ENCODE measurements around the gene LRRC30. TPM values are rescaled to one million over a fixed set of nuclear protein-coding genes. Genes with fewer than 3 reads are reported as not detected.

Gene LRRC30
- total RNA-seq, result not detected
- polyA plus RNA-seq, result not detected

DNA sequence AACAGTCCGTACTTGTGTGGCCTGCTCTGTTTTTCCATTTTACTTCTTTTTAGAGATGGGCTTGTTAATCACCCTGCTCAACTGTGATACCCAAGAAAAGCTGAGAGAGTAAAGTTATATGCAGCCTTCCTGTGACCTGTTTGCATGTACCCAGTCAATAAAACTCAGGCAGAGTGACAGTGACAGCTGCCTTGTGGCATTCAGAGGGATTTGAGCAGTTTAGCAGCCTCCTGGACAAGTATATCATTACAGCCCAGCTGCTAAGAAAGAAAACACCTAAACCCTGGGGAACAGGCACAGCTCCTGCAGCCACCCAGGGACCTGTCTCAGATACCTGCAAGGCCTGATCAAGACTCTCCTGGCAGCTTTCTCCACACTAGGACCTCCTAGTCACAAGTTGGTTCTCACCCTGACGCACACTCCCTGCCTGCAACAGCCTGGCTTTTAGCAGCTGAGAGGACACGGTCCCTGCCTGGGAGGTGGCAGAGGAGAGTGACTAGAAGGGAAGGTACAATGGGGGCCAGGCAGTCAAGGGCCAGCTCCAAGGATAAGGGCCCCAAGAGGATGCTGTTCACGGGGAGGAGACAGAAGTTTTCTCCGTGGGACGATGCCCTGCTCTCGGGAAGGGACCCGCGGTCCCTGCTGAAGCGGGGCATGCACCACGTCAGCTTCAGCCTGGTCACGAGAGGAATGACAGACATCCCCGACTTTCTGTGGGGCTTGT is at the start of gene LRRC30:
TSS of gene LRRC30 (plus strand) at position 464 of the 724 bp plus-strand sequence. CDS start at position 514, 50 bp downstream.
- peaks cover 0 to 9% (median 0%) of the 10 kb centered on the region in 7 donors for H3K9me3 Mint-ChIP-seq
- Histone ChIP-seq H3K4me3 (ENCODE audit: low read depth, low read length) (no peak within 1 kb of the TSS), H3K4me1 (ENCODE audit: control insufficient read depth, insufficient read depth, low read length, poor library complexity, severe bottlenecking) (no peaks in the 10 kb centered on the region), H3K27ac (ENCODE audit: insufficient read depth, low read length, poor library complexity, severe bottlenecking) (no peak within 1 kb of the TSS), H3K36me3 (ENCODE audit: control insufficient read depth, insufficient read depth, low read length) (no peaks in the 10 kb centered on the region), H3K9me3 (ENCODE audit: control insufficient read depth in 2 of 2, low read length in 2 of 2) (no peaks in the 10 kb centered on the region), H3K27me3 (ENCODE audit: control insufficient read depth, insufficient read depth, low read length) (no peaks in the 10 kb centered on the region)
- H3K36me3 Mint-ChIP-seq, result no peaks in the 10 kb centered on the region
- H3K27me3 Mint-ChIP-seq, result no peaks in the 10 kb centered on the region
- H3K4me1 Mint-ChIP-seq, result no peaks in the 10 kb centered on the region
- DNase-seq (no peak), ATAC-seq (ENCODE audit: low read depth in 2 of 2) (no peak)
- no peak within 1 kb of the TSS for H3K4me3 Mint-ChIP-seq
- H3K27ac Mint-ChIP-seq, result no peak within 1 kb of the TSS

DNA sequence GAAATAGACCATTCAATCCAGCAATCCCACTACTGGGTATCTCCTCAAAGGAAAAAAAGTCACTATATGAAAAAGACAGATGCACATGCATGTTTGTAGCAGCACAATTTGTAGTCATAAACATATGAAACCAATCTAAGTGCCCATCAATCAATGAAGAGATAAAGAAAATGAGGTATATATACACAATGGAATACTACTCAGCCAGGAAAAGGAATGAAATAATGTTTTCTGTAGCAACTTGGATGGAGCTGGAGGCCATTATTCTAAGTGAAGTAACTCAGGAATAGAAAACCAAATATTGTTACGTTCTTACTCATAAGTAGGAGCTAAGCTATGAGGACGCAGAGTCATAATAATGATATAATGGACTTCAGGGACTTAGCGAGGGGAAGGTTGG is 45.2 kb upstream of the LRRC30 start:
- no peaks in the 10 kb centered on the region for H3K4me1 Mint-ChIP-seq
- ATAC-seq (ENCODE audit: low read depth in 2 of 2) (no peak), DNase-seq (no peak)
- Histone ChIP-seq H3K27ac (ENCODE audit: insufficient read depth, low read length, poor library complexity, severe bottlenecking) (no peak overlapping the region), H3K36me3 (ENCODE audit: control insufficient read depth, insufficient read depth, low read length) (no peaks in the 10 kb centered on the region), H3K27me3 (ENCODE audit: control insufficient read depth, insufficient read depth, low read length) (no peaks in the 10 kb centered on the region), H3K4me1 (ENCODE audit: control insufficient read depth, insufficient read depth, low read length, poor library complexity, severe bottlenecking) (no peaks in the 10 kb centered on the region), H3K9me3 (ENCODE audit: control insufficient read depth in 2 of 2, low read length in 2 of 2) (no peaks in the 10 kb centered on the region), H3K4me3 (ENCODE audit: low read depth, low read length) (no peak overlapping the region)
- no peak overlapping the region for H3K27ac Mint-ChIP-seq
- peaks cover 5 to 17% (median 7%) of the 10 kb centered on the region in 7 donors for H3K9me3 Mint-ChIP-seq
- H3K36me3 Mint-ChIP-seq, result no peaks in the 10 kb centered on the region
- no peak overlapping the region for H3K4me3 Mint-ChIP-seq
- no peaks in the 10 kb centered on the region for H3K27me3 Mint-ChIP-seq

DNA sequence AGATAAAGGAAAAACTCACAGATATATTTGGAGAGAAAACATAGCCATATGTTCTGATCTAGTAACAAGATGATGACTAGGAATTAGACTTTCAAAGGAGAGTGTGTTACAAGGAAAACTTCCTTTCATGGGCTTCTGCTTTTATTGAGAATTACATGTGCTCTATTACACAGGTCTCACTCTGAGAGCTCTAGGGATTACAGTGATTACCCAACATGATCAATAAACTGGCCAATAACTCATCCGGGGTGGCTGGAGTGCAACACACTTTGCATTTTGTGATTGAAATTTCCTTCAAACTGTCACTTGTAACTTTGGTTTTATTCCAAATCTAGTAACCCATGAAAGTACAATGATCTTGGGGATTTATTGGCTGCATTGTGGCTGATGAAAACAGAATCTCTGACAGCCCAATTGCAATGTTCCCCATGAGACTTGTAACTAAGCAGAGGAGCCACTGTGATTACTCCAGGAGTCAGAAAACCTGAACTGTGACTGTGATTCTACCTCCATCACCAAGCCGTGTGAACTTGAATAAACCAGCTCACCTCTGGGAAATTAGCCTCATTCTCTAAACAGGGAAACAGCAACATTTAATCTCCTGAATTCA is 40.2 kb upstream of the LRRC30 start:
- H3K36me3 Mint-ChIP-seq, result no peaks in the 10 kb centered on the region
- DNase-seq, result no peak

DNA sequence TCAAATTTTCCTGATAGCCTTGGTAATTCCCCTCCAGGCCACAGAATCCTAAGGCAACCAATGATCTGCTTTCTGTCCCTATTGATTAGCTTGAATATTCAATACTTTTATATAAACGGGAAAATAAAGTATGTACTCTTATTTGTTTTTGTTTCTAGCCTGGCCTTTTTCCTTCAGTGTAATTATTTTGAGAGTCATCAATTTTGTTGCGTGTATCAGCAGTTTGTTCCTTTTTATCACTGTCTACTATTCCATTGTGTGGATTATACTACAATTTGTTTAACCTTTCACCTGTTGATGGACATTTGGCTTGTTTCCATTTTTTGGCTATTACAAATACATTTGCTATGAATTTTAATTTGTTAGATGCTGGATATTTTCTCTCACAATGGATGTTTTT is 39.2 kb upstream of the LRRC30 start:
- peaks cover 0 to 6% (median 1%) of the 10 kb centered on the region in 7 donors for H3K9me3 Mint-ChIP-seq
- H3K9me3 ChIP-seq (ENCODE audit: control insufficient read depth in 2 of 2, low read length in 2 of 2), result no peaks in the 10 kb centered on the region
- H3K4me1 Mint-ChIP-seq, result no peaks in the 10 kb centered on the region
- no peak overlapping the region for H3K4me3 ChIP-seq (ENCODE audit: low read depth, low read length)
- H3K4me3 Mint-ChIP-seq, result no peak overlapping the region
- H3K27ac ChIP-seq (ENCODE audit: insufficient read depth, low read length, poor library complexity, severe bottlenecking), result no peak overlapping the region
- H3K27me3 ChIP-seq (ENCODE audit: control insufficient read depth, insufficient read depth, low read length), result no peaks in the 10 kb centered on the region
- DNase-seq (no peak), ATAC-seq (ENCODE audit: low read depth in 2 of 2) (no peak)
- no peaks in the 10 kb centered on the region for H3K36me3 ChIP-seq (ENCODE audit: control insufficient read depth, insufficient read depth, low read length)
- no peaks in the 10 kb centered on the region for H3K27me3 Mint-ChIP-seq
- H3K36me3 Mint-ChIP-seq, result no peaks in the 10 kb centered on the region
- H3K4me1 ChIP-seq (ENCODE audit: control insufficient read depth, insufficient read depth, low read length, poor library complexity, severe bottlenecking), result no peaks in the 10 kb centered on the region
- H3K27ac Mint-ChIP-seq, result no peak overlapping the region

More for the DNA sequence above, 40.2 kb upstream of the LRRC30 start:
- ATAC-seq (ENCODE audit: low read depth in 2 of 2), result no peak
- Mint-ChIP-seq H3K4me1 (no peaks in the 10 kb centered on the region), H3K4me3 (no peak overlapping the region), H3K27ac (no peak overlapping the region), H3K27me3 (no peaks in the 10 kb centered on the region), H3K9me3 (peaks cover 1 to 8% (median 5%) of the 10 kb centered on the region in 7 donors)
- H3K4me1 ChIP-seq (ENCODE audit: control insufficient read depth, insufficient read depth, low read length, poor library complexity, severe bottlenecking), result no peaks in the 10 kb centered on the region
- H3K27me3 ChIP-seq (ENCODE audit: control insufficient read depth, insufficient read depth, low read length), result no peaks in the 10 kb centered on the region
- no peak overlapping the region for H3K27ac ChIP-seq (ENCODE audit: insufficient read depth, low read length, poor library complexity, severe bottlenecking)
- no peaks in the 10 kb centered on the region for H3K36me3 ChIP-seq (ENCODE audit: control insufficient read depth, insufficient read depth, low read length)
- no peak overlapping the region for H3K4me3 ChIP-seq (ENCODE audit: low read depth, low read length)
- no peaks in the 10 kb centered on the region for H3K9me3 ChIP-seq (ENCODE audit: control insufficient read depth in 2 of 2, low read length in 2 of 2)

DNA sequence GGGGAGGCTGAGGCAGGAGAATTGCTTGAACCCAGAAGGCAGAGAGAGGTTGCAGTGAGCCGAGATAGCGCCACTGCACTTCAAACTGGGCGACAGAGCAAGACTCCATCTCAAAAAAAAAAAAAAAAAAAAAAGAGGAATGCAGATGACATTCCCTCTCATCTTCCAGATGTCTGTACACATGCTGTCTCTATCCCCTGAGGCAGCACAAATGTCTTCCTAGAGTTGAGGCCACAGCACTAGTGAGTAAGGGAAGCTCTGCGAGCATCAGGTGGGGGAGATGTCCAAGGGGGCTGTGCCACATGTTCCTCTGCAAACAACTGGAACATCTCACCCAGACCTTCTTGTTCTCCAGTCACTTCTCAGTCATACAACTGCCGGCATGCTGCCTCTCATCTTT is 35.6 kb upstream of the LRRC30 start:
- H3K4me3 ChIP-seq (ENCODE audit: low read depth, low read length), result no peak overlapping the region
- H3K27me3 Mint-ChIP-seq, result no peaks in the 10 kb centered on the region
- no peak overlapping the region for H3K27ac Mint-ChIP-seq
- H3K9me3 Mint-ChIP-seq, result peaks cover 0 to 8% (median 2%) of the 10 kb centered on the region in 7 donors
- no peaks in the 10 kb centered on the region for H3K36me3 ChIP-seq (ENCODE audit: control insufficient read depth, insufficient read depth, low read length)
- no peaks in the 10 kb centered on the region for H3K27me3 ChIP-seq (ENCODE audit: control insufficient read depth, insufficient read depth, low read length)
- ATAC-seq (ENCODE audit: low read depth in 2 of 2), result no peak
- no peaks in the 10 kb centered on the region for H3K4me1 ChIP-seq (ENCODE audit: control insufficient read depth, insufficient read depth, low read length, poor library complexity, severe bottlenecking)
- no peak for DNase-seq
- no peaks in the 10 kb centered on the region for H3K9me3 ChIP-seq (ENCODE audit: control insufficient read depth in 2 of 2, low read length in 2 of 2)
- no peak overlapping the region for H3K4me3 Mint-ChIP-seq
- H3K27ac ChIP-seq (ENCODE audit: insufficient read depth, low read length, poor library complexity, severe bottlenecking), result no peak overlapping the region
- H3K36me3 Mint-ChIP-seq, result no peaks in the 10 kb centered on the region
- H3K4me1 Mint-ChIP-seq, result no peaks in the 10 kb centered on the region

DNA sequence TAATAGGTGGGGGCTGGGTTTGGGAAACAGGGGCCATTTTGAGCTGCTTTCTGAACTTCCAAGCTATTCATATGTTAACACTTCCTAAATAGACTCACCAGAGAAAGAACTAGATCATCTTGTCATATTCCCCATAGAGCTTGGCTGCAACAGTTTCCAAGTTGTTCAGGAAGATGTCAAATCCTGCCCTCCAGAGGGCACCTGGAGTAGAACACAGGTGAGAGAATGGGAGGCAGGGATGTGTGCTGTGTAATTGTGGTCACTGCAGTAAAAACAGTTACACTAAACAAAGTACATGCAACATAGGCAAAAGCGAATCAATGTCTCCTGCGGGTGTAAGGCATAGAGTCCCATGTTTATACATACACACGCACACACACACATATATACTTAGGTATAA is 34.5 kb upstream of the LRRC30 start:
- Mint-ChIP-seq H3K4me3 (no peak overlapping the region), H3K27me3 (no peaks in the 10 kb centered on the region), H3K36me3 (no peaks in the 10 kb centered on the region), H3K27ac (no peak overlapping the region), H3K4me1 (no peaks in the 10 kb centered on the region), H3K9me3 (peaks cover 0 to 8% (median 1%) of the 10 kb centered on the region in 7 donors)
- H3K4me1 ChIP-seq (ENCODE audit: control insufficient read depth, insufficient read depth, low read length, poor library complexity, severe bottlenecking), result no peaks in the 10 kb centered on the region
- ATAC-seq (ENCODE audit: low read depth in 2 of 2) (no peak), DNase-seq (no peak)
- H3K9me3 ChIP-seq (ENCODE audit: control insufficient read depth in 2 of 2, low read length in 2 of 2), result no peaks in the 10 kb centered on the region
- no peaks in the 10 kb centered on the region for H3K27me3 ChIP-seq (ENCODE audit: control insufficient read depth, insufficient read depth, low read length)
- H3K36me3 ChIP-seq (ENCODE audit: control insufficient read depth, insufficient read depth, low read length), result no peaks in the 10 kb centered on the region
- no peak overlapping the region for H3K27ac ChIP-seq (ENCODE audit: insufficient read depth, low read length, poor library complexity, severe bottlenecking)
- no peak overlapping the region for H3K4me3 ChIP-seq (ENCODE audit: low read depth, low read length)

DNA sequence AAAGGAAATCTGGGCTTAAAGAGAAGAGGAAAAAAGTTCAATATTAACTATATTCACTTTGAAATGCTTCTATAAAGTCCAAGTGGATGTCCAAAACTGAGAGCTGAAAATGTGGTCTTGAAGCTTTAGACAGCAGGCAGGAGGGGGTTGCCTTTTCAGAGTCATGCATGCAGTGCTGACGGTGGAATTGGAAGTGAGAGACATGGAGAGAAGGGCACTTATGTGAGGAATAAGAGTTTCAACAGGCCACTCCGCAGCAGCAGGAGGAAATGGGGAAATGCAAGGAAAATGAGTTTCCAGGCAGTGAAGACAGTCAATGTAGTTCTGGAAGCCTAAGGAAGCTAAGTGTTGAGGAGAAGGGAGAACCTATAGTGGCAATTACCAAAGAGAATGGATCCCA is 33.0 kb upstream of the LRRC30 start:
- Mint-ChIP-seq H3K36me3 (no peaks in the 10 kb centered on the region), H3K4me3 (no peak overlapping the region), H3K27ac (no peak overlapping the region), H3K9me3 (peaks cover 0 to 4% (median 1%) of the 10 kb centered on the region in 7 donors), H3K4me1 (no peaks in the 10 kb centered on the region), H3K27me3 (no peaks in the 10 kb centered on the region)
- Histone ChIP-seq H3K4me3 (ENCODE audit: low read depth, low read length) (no peak overlapping the region), H3K27ac (ENCODE audit: insufficient read depth, low read length, poor library complexity, severe bottlenecking) (no peak overlapping the region), H3K9me3 (ENCODE audit: control insufficient read depth in 2 of 2, low read length in 2 of 2) (no peaks in the 10 kb centered on the region), H3K4me1 (ENCODE audit: control insufficient read depth, insufficient read depth, low read length, poor library complexity, severe bottlenecking) (no peaks in the 10 kb centered on the region), H3K36me3 (ENCODE audit: control insufficient read depth, insufficient read depth, low read length) (no peaks in the 10 kb centered on the region), H3K27me3 (ENCODE audit: control insufficient read depth, insufficient read depth, low read length) (no peaks in the 10 kb centered on the region)
- DNase-seq (no peak), ATAC-seq (ENCODE audit: low read depth in 2 of 2) (no peak)

DNA sequence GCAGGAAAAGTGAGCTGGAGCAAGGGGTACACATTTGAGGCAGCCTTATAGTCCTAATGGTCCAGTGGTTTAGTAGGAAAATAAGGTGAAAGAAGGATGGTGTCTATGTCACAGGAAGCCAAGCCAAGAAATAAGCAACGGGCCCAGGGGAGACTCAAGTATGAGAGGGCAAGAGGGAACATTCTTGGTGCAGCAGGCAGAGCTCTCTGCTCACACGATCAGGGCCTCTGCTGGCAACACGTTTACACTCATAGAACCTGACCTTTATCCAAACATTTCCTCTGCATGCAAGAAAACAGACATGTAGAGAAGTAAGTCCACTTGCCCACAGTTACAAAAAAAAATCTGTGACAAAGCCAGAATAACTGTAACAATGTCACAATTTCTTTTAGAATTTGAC is 32.6 kb upstream of the LRRC30 start:
- Mint-ChIP-seq H3K27me3 (no peaks in the 10 kb centered on the region), H3K4me1 (no peaks in the 10 kb centered on the region), H3K9me3 (peaks cover 0 to 4% (median 1%) of the 10 kb centered on the region in 7 donors), H3K27ac (no peak overlapping the region), H3K4me3 (no peak overlapping the region), H3K36me3 (no peaks in the 10 kb centered on the region)
- DNase-seq (no peak), ATAC-seq (ENCODE audit: low read depth in 2 of 2) (no peak)
- H3K27ac ChIP-seq (ENCODE audit: insufficient read depth, low read length, poor library complexity, severe bottlenecking), result no peak overlapping the region
- no peaks in the 10 kb centered on the region for H3K36me3 ChIP-seq (ENCODE audit: control insufficient read depth, insufficient read depth, low read length)
- H3K27me3 ChIP-seq (ENCODE audit: control insufficient read depth, insufficient read depth, low read length), result no peaks in the 10 kb centered on the region
- no peaks in the 10 kb centered on the region for H3K4me1 ChIP-seq (ENCODE audit: control insufficient read depth, insufficient read depth, low read length, poor library complexity, severe bottlenecking)
- no peak overlapping the region for H3K4me3 ChIP-seq (ENCODE audit: low read depth, low read length)
- H3K9me3 ChIP-seq (ENCODE audit: control insufficient read depth in 2 of 2, low read length in 2 of 2), result no peaks in the 10 kb centered on the region
